HAP-1 (cell line): ENCODE measurements around the gene RASL10A.
A peak's percentile ranks its signal among the peaks of the same experiment; 100 is the strongest.

Experiments
- DNase-seq, 2 experiments: peaks; one replicate each; pipeline ENCODE4 v3.0.0-alpha.2; 2016 to 2020; ENCODE audit warnings: low spot score in 2 of 2
- H3K27me3 ChIP-seq: fragments of 250-450 bp; sonication (Bioruptor Pico); 2 replicates; pipeline ENCODE4 v1.5.1; 2020; ENCODE audit warnings: low read depth, mild to moderate bottlenecking, moderate library complexity
- H3K36me3 ChIP-seq: fragments of 250-450 bp; sonication (Bioruptor Pico); replicated peaks from 2 replicates; pipeline ENCODE4 v1.5.1; 2020; ENCODE audit warnings: mild to moderate bottlenecking
- H3K4me1 ChIP-seq: fragments of 250-450 bp; sonication (Bioruptor Pico); 2 replicates; pipeline ENCODE4 v1.5.1; 2020; ENCODE audit warnings: mild to moderate bottlenecking
- H3K4me3 ChIP-seq: fragments of 250-450 bp; sonication (Bioruptor Pico); 2 replicates; pipeline ENCODE4 v1.5.1; 2020; ENCODE audit warnings: mild to moderate bottlenecking, moderate library complexity
- H3K9me3 ChIP-seq: fragments of 250-450 bp; sonication (Bioruptor Pico); 2 replicates; pipeline ENCODE4 v1.5.1; 2020; ENCODE audit warnings: mild to moderate bottlenecking, moderate library complexity
- in situ Hi-C: fragments of 300-500 bp; cut with MboI; formaldehyde crosslinking; loops from 3 replicates; pipeline ENCODE4 v1.14.3; 2020; ENCODE audit warnings: low sequenced_read_pairs, inconsistent platforms, mixed read lengths

The RASL10A gene

GRCh38 chr22:29300467-29300806 is 15.1 kb downstream of the RASL10A start:
- peaks cover 54% of the 10 kb centered on the region for H3K36me3 ChIP-seq
- no peaks in the 10 kb centered on the region for H3K9me3 ChIP-seq
- no peaks in the 10 kb centered on the region for H3K4me1 ChIP-seq
- no peak for DNase-seq
- H3K27me3 ChIP-seq: no peaks in the 10 kb centered on the region
- in situ Hi-C loops: no loop called here
- no peak overlapping the region for H3K4me3 ChIP-seq

- in situ Hi-C loops: no loop called here
- H3K9me3 ChIP-seq: no peaks in the 10 kb centered on the region
- DNase-seq: no peak
- H3K27me3 ChIP-seq: no peaks in the 10 kb centered on the region
- H3K4me3 ChIP-seq: no peak overlapping the region
- H3K36me3 ChIP-seq: peaks cover 65% of the 10 kb centered on the region
- no peaks in the 10 kb centered on the region for H3K4me1 ChIP-seq
These were observed 16.2 kb downstream of the RASL10A start for GRCh38 chr22:29299136-29299900.

- peaks cover 72% of the 10 kb centered on the region for H3K36me3 ChIP-seq
- in situ Hi-C loops: no loop called here
- no peaks in the 10 kb centered on the region for H3K4me1 ChIP-seq
- no peaks in the 10 kb centered on the region for H3K9me3 ChIP-seq
- no peaks in the 10 kb centered on the region for H3K27me3 ChIP-seq
- no peak overlapping the region for H3K4me3 ChIP-seq
- no peak for DNase-seq
These were observed 16.9 kb downstream of the RASL10A start for GRCh38 chr22:29298641-29299040.

- H3K4me1 ChIP-seq: no peaks in the 10 kb centered on the region
- no peak overlapping the region for H3K4me3 ChIP-seq
- no peaks in the 10 kb centered on the region for H3K9me3 ChIP-seq
- no peaks in the 10 kb centered on the region for H3K27me3 ChIP-seq
- H3K36me3 ChIP-seq: peaks cover 98% of the 10 kb centered on the region
- in situ Hi-C loops: no loop called here
- DNase-seq: no peak
These were observed 23.1 kb downstream of the RASL10A start for GRCh38 chr22:29292379-29292778.

- no peak for DNase-seq
- peaks cover 98% of the 10 kb centered on the region for H3K36me3 ChIP-seq
- in situ Hi-C loops: no loop called here
These were observed 24.3 kb downstream of the RASL10A start for GRCh38 chr22:29291215-29291614.

GRCh38 chr22:29290061-29290460 is 25.4 kb downstream of the RASL10A start:
- DNase-seq: no peak
- Histone ChIP-seq H3K4me3 (no peak overlapping the region), H3K36me3 (peaks cover 98% of the 10 kb centered on the region), H3K27me3 (no peaks in the 10 kb centered on the region), H3K9me3 (no peaks in the 10 kb centered on the region), H3K4me1 (no peaks in the 10 kb centered on the region)
- in situ Hi-C loops: no loop called here

More at GRCh38 chr22:29291215-29291614, 24.3 kb downstream of the RASL10A start:
- no peaks in the 10 kb centered on the region for H3K9me3 ChIP-seq
- H3K27me3 ChIP-seq: no peaks in the 10 kb centered on the region
- H3K4me1 ChIP-seq: no peaks in the 10 kb centered on the region
- no peak overlapping the region for H3K4me3 ChIP-seq

GRCh38 chr22:29288837-29289236 is 26.7 kb downstream of the RASL10A start:
- H3K4me1 ChIP-seq: no peaks in the 10 kb centered on the region
- no peak for DNase-seq
- in situ Hi-C loops: no loop called here
- H3K36me3 ChIP-seq: peaks cover 98% of the 10 kb centered on the region
- no peaks in the 10 kb centered on the region for H3K27me3 ChIP-seq
- no peaks in the 10 kb centered on the region for H3K9me3 ChIP-seq
- no peak overlapping the region for H3K4me3 ChIP-seq

GRCh38 chr22:29284196-29284595 is 31.3 kb downstream of the RASL10A start:
- Histone ChIP-seq H3K27me3 (no peaks in the 10 kb centered on the region), H3K4me3 (no peak overlapping the region), H3K36me3 (peaks cover 97% of the 10 kb centered on the region)

GRCh38 chr22:29277927-29278326 is 37.6 kb downstream of the RASL10A start:
- Histone ChIP-seq H3K4me1 (peaks cover 22% of the 10 kb centered on the region), H3K9me3 (no peaks in the 10 kb centered on the region), H3K36me3 (peaks cover 97% of the 10 kb centered on the region), H3K27me3 (no peaks in the 10 kb centered on the region), H3K4me3 (no peak overlapping the region)
- DNase-seq: no peak
- in situ Hi-C loops: no loop called here

More at GRCh38 chr22:29284196-29284595, 31.3 kb downstream of the RASL10A start:
- no peaks in the 10 kb centered on the region for H3K4me1 ChIP-seq
- no peak for DNase-seq
- no peaks in the 10 kb centered on the region for H3K9me3 ChIP-seq
- in situ Hi-C loops: no loop called here

- Histone ChIP-seq H3K36me3 (peaks cover 97% of the 10 kb centered on the region), H3K9me3 (no peaks in the 10 kb centered on the region), H3K27me3 (no peaks in the 10 kb centered on the region), H3K4me3 (no peak overlapping the region), H3K4me1 (peaks cover 40% of the 10 kb centered on the region)
- DNase-seq: no peak
- in situ Hi-C loops: no loop called here
These were observed 39.5 kb downstream of the RASL10A start for GRCh38 chr22:29275819-29276565.

- no peak for DNase-seq
- peaks cover 48% of the 10 kb centered on the region for H3K4me1 ChIP-seq
- in situ Hi-C loops: no loop called here
- peaks cover 100% of the 10 kb centered on the region for H3K36me3 ChIP-seq
- no peaks in the 10 kb centered on the region for H3K9me3 ChIP-seq
- no peak overlapping the region for H3K4me3 ChIP-seq
- H3K27me3 ChIP-seq: no peaks in the 10 kb centered on the region
These were observed 40.3 kb downstream of the RASL10A start for GRCh38 chr22:29275167-29275566.

- in situ Hi-C loops: no loop called here
- Histone ChIP-seq H3K4me3 (no peak overlapping the region), H3K27me3 (no peaks in the 10 kb centered on the region), H3K4me1 (peaks cover 48% of the 10 kb centered on the region), H3K36me3 (peaks cover 93% of the 10 kb centered on the region), H3K9me3 (no peaks in the 10 kb centered on the region)
- no peak for DNase-seq
These were observed 42.9 kb downstream of the RASL10A start for GRCh38 chr22:29272624-29273023.

- peaks cover 79% of the 10 kb centered on the region for H3K36me3 ChIP-seq
- peak overlapping the region; percentile 88 for H3K4me3 ChIP-seq
- H3K9me3 ChIP-seq: no peaks in the 10 kb centered on the region
- DNase-seq: no peak
- H3K4me1 ChIP-seq: peaks cover 56% of the 10 kb centered on the region
- H3K27me3 ChIP-seq: no peaks in the 10 kb centered on the region
- in situ Hi-C loops: no loop called here
These were observed 44.8 kb downstream of the RASL10A start for GRCh38 chr22:29270475-29271271.
